NCI-H82 treated with DMSO at 0.1 percent for 48 hours (cell line): Measurements from ENCODE around the gene CPB2.

Experiments used
- DNase-seq: peaks from one replicate; lab custom pipeline; 2025; ENCODE audit not compliant: unreplicated experiment; lab: John Stamatoyannopoulos, UW

CPB2 gene

DNA sequence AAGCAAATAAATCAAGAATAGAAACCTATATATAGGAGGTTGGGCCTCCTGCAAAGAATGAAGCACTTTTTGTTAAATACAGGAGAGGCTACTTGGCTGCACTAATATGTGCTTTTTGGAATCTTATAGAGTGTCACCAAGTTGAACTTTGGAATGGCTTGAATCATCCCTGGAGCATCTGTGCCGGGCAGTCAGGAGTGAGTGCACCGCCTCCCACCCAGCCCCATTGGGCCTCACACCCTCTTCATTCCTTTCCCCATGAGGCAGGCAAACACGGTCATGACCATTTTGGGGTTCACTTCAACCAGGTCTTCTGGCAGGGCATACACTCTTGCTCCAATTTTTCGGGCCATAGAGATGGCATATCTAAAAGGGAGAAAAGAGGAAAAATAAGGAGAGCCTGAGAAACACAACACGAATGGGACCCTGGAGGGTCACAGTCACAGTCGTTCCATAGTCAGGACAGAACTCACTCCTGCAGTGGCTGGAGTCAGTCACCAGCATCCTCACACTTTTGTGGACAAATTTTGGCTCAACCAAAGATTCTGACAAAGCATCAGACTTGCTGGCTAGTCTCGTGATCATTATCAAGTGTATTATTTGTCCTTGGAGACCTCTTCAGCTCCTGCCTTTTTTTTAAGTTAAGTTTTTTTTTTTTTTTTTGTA is 22.7 kb upstream of the CPB2 start:
- no peak for DNase-seq

GRCh38 chr13:46126552-46127357 is 21.9 kb upstream of the CPB2 start:
- peak; percentile 82 for DNase-seq

GRCh38 chr13:46126056-46126455 is 21.2 kb upstream of the CPB2 start:
- DNase-seq: no peak

DNA sequence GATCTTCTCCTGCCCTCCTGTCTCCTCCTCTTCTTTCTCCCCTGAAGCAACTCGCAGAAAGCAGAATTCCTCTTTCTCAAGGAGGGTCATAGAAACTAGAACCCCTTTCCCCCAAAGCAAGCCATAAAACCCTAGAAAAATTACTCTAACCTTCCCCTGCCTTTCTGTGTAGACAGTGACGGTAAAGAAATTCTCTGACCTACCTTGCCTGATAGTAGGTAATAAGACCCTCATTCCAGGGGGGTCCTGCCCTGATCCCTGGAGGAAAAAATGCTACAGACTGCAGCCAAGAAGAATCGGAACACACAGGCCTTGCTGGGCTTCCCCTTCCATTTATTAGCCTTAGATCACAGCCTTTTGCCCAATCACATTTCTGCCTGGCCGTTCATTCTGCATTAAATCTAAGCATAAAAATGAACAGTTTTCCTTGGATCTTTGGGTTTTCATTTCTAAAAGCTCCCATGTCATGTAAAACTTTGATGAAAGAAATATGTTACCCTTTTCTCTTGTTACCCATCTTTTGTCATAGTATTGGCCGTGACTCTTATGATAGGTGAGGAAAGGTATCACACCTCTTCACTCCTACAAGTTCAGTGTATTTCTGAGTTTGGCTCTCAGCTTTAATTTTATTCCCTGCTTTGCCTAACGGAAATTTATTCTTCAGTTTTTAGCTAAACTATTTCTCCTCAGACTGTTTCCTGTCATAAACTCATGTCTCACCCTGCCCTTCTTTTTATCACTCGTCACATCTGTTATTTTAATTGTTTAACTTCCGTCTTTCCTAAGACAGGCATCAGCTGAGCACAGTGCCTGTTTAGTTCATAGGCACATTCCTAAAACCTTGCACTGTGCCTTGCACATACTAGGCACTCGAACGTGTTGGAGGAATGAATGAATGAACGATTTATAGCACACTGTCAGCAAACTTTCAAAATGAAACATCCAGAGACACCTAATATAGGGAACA is 20.4 kb upstream of the CPB2 start:
- no peak for DNase-seq

DNA sequence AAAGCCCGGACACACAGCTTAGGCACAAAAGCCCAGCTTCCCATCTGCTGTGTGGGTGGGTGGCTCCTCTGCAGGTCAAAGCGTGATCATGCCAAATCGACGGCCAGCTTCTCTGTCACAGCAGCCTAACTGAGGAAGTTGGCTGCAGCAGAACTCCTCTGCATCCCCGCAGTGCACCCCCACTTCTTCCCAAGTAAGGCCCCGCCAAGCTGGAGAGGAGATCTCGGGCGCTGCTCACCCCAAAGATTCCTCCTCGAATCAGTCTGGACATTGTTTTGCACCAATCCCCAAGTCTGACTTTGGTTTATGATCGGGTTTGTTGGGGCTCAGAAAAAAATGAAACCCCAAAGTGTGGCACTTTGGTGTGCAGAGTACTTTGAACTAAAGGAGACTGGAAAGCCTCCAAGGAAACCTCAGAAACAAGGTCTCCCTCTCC is 19.7 kb upstream of the CPB2 start:
- no peak for DNase-seq

GRCh38 chr13:46122304-46122703 is 17.5 kb upstream of the CPB2 start:
- DNase-seq: no peak

GRCh38 chr13:46121597-46122163 is 16.8 kb upstream of the CPB2 start:
- DNase-seq: no peak

GRCh38 chr13:46121033-46121432 is 16.2 kb upstream of the CPB2 start:
- no peak for DNase-seq

- no peak for DNase-seq
Measured at GRCh38 chr13:46119883-46120614, 15.2 kb upstream of the CPB2 start.

- no peak for DNase-seq
Measured at GRCh38 chr13:46116653-46117502, 12.0 kb upstream of the CPB2 start.

- no peak for DNase-seq
Measured at GRCh38 chr13:46114613-46115012, 9.8 kb upstream of the CPB2 start.

- no peak for DNase-seq
Measured at GRCh38 chr13:46113596-46113995, 8.8 kb upstream of the CPB2 start.

GRCh38 chr13:46111151-46111550 is 6.3 kb upstream of the CPB2 start:
- DNase-seq: no peak

DNA sequence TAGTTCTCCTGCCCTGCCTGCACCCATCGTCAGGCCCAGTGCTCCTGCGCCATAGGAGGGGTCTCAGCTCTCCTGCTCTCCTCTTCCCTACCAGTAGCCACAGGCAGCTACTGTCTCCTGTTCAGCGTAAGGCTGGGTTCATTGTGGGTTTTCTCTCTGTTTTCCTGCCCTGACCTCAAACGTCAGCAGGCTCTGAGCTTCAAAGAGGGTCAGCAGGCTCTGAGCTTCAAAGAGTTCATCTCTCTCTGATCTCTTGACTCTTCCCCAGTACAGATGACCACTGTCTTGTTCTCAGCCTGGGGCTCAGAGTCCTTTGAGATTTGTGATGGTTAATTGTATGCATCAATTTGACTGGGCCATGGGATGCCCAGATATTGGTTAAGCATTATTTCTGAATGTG is 4.6 kb upstream of the CPB2 start:
- no peak for DNase-seq

DNA sequence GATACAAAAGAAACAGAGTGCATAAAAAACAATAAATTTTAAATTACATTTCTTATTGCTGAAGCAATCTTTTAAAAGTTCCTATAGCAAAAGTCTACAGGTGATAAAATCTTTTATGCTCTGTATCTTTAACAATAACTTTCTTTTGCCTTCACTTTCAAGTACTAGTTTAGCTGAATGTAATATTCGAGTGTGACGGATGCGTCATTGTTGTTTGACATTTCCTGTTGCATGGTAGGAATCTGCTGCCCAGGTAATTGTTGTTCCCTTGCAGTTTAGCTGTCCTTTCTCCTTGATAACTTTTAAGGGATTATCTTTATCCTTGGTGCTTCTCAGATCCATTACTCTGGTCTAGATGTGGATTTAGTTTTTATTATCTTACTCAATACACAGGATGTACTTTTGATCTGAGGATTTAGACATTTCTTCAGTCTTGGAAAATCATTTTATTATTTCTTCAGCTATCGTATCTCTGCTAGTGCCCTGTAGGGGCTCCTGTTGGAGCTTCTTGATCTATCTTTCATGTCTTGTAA is 2.1 kb upstream of the CPB2 start:
- no peak for DNase-seq

DNA sequence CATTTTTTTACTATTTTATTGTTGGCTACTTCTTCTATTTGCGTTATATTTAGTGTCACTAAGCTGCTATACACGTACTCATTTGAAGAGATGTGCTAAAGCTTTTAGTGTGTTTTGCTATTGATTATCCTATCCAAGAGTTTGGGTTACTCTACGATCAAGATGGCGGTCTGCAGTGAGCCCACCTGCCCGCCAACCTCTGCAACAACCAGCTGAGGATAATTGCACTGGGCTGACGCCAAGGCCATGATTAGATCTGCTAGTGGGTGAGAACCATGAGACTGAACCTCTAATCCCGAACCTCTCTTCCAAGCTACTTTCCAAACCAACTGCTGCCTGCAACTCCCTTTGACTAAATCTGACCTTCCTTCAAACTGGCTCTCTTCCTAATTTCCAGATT is 1.8 kb downstream of the CPB2 start:
- no peak for DNase-seq

- DNase-seq: no peak
Measured at GRCh38 chr13:46102255-46102605, 2.6 kb downstream of the CPB2 start.

GRCh38 chr13:46101484-46102254 is 3.2 kb downstream of the CPB2 start:
- DNase-seq: no peak

DNA sequence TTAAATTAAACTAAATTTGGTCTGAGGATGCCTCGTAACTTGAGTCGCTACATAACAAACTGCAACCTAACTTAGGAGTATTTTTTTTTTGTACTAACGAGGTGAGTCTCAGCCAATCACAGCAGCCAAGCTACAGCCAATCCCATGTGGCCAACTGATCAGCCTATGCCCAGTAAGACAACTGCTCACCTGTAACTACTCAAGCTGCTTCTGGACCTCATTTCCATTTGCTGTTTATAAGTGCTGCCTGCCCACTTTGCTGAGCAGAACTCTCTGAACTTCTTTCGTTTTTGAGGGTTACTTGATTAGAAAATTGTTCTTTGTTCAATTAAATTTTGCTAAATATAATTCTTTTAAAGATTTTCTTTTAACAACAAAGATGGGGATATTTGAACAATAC is 3.8 kb downstream of the CPB2 start:
- DNase-seq: no peak
